Stimulated activated CD8-positive, alpha-beta memory T cell treated with anti-CD3 and anti-CD28 coated beads, Interleukin-7, amount 100 ng/mL, for 1 hour (primary cell): ENCODE measurements around the gene DCANP1.

Source experiments
- DNase-seq, 2 donors: peaks; one replicate each; pipeline ENCODE4 v3.0.0-alpha.2; 2020; ENCODE audit warnings: low read depth in 2 of 2

Gene DCANP1

GRCh38 chr5:135441350-135441831 lies 5.8 kb downstream of the DCANP1 start:
- DNase-seq = no peak

GRCh38 chr5:135440916-135441315 lies 6.2 kb downstream of the DCANP1 start:
- DNase-seq = no peak

GRCh38 chr5:135439231-135440205 lies 7.6 kb downstream of the DCANP1 start:
- DNase-seq = no peak

GRCh38 chr5:135438636-135439221 lies 8.4 kb downstream of the DCANP1 start:
- DNase-seq = no peak

- no peak for DNase-seq
Observed at GRCh38 chr5:135437796-135438560, 9.2 kb downstream of the DCANP1 start.

- no peak for DNase-seq
Observed at GRCh38 chr5:135437422-135437795, 9.7 kb downstream of the DCANP1 start.

GRCh38 chr5:135436951-135437418 lies 10.2 kb downstream of the DCANP1 start:
- DNase-seq = no peak

GRCh38 chr5:135435467-135436330 lies 11.4 kb downstream of the DCANP1 start:
- no peak for DNase-seq

GRCh38 chr5:135434591-135435466 lies 12.3 kb downstream of the DCANP1 start:
- DNase-seq = no peak

GRCh38 chr5:135433681-135434426 lies 13.3 kb downstream of the DCANP1 start:
- no peak for DNase-seq

- no peak for DNase-seq
Observed at GRCh38 chr5:135432113-135432512, 15.0 kb downstream of the DCANP1 start.

- DNase-seq = no peak
Observed at GRCh38 chr5:135430135-135430437, 17.1 kb downstream of the DCANP1 start.

- no peak for DNase-seq
Observed at GRCh38 chr5:135429301-135430134, 17.6 kb downstream of the DCANP1 start.

- DNase-seq = no peak
Observed at GRCh38 chr5:135428586-135428985, 18.6 kb downstream of the DCANP1 start.

GRCh38 chr5:135426102-135427082 lies 20.8 kb downstream of the DCANP1 start:
- DNase-seq = no peak

- no peak for DNase-seq
Observed at GRCh38 chr5:135425641-135426040, 21.5 kb downstream of the DCANP1 start.

- DNase-seq = no peak
Observed at GRCh38 chr5:135423846-135424168, 23.3 kb downstream of the DCANP1 start.
